NCI-H1694 treated with DMSO at 0.1 percent for 48 hours (cell line): ENCODE results near the gene GALNT14.
"Not testable (repeated sequence)": the region's sequence is repeated elsewhere in the genome, so short reads cannot be mapped to it uniquely, and the experiment has no call there.

Source experiments
- DNase-seq: peaks from one replicate; lab custom pipeline; 2025; lab: John Stamatoyannopoulos, UW

Gene GALNT14

GRCh38 chr2:30939364-30939763 is 198.9 kb downstream of the GALNT14 start:
- no peak for DNase-seq

- DNase-seq, result no peak
These were observed 200.0 kb downstream of the GALNT14 start for GRCh38 chr2:30938196-30938595.

GRCh38 chr2:30936977-30937376 is 201.3 kb downstream of the GALNT14 start:
- no peak for DNase-seq

- DNase-seq, result no peak
These were observed 202.4 kb downstream of the GALNT14 start for GRCh38 chr2:30935795-30936194.

GRCh38 chr2:30934066-30934465 is 204.2 kb downstream of the GALNT14 start:
- no peak for DNase-seq

GRCh38 chr2:30933496-30933895 is 204.7 kb downstream of the GALNT14 start:
- no peak for DNase-seq

- DNase-seq, result no peak
These were observed 205.4 kb downstream of the GALNT14 start for GRCh38 chr2:30932870-30933269.

- DNase-seq, result no peak
These were observed 206.3 kb downstream of the GALNT14 start for GRCh38 chr2:30931841-30932407.

- no peak for DNase-seq
These were observed 207.5 kb downstream of the GALNT14 start for GRCh38 chr2:30930716-30931115.

GRCh38 chr2:30927465-30928075 is 210.7 kb downstream of the GALNT14 start:
- peak; percentile 75 for DNase-seq

GRCh38 chr2:30926606-30927005 is 211.6 kb downstream of the GALNT14 start:
- no peak for DNase-seq

GRCh38 chr2:30923623-30924022 is 214.6 kb downstream of the GALNT14 start:
- no peak for DNase-seq

GRCh38 chr2:30920511-30920910 is 217.7 kb downstream of the GALNT14 start:
- DNase-seq, result no peak

- DNase-seq, result no peak
These were observed 222.8 kb downstream of the GALNT14 start for GRCh38 chr2:30915486-30915885.

GRCh38 chr2:30914456-30914855 is 223.8 kb downstream of the GALNT14 start:
- DNase-seq, result no peak

GRCh38 chr2:30912056-30912455 is 226.2 kb downstream of the GALNT14 start:
- DNase-seq, result no peak

- DNase-seq, result no peak
These were observed 226.9 kb downstream of the GALNT14 start for GRCh38 chr2:30911327-30911726.

GRCh38 chr2:30910686-30911085 is 227.6 kb downstream of the GALNT14 start:
- no peak for DNase-seq

GRCh38 chr2:30904437-30904836 is 233.8 kb downstream of the GALNT14 start:
- DNase-seq, result not testable (repeated sequence)

GRCh38 chr2:30903326-30903725 is 234.9 kb downstream of the GALNT14 start:
- no peak for DNase-seq

- DNase-seq, result no peak
These were observed 237.9 kb downstream of the GALNT14 start for GRCh38 chr2:30900381-30900780.

GRCh38 chr2:30899516-30900054 is 238.7 kb downstream of the GALNT14 start:
- DNase-seq, result no peak

GRCh38 chr2:30897539-30897938 is 240.7 kb downstream of the GALNT14 start:
- no peak for DNase-seq
